ENCODE results near the gene UGT1A8.
"Not testable (repeated sequence)": the region's sequence is repeated elsewhere in the genome, so short reads cannot be mapped to it uniquely, and the experiment has no call there.

The UGT1A8 gene

DNA sequence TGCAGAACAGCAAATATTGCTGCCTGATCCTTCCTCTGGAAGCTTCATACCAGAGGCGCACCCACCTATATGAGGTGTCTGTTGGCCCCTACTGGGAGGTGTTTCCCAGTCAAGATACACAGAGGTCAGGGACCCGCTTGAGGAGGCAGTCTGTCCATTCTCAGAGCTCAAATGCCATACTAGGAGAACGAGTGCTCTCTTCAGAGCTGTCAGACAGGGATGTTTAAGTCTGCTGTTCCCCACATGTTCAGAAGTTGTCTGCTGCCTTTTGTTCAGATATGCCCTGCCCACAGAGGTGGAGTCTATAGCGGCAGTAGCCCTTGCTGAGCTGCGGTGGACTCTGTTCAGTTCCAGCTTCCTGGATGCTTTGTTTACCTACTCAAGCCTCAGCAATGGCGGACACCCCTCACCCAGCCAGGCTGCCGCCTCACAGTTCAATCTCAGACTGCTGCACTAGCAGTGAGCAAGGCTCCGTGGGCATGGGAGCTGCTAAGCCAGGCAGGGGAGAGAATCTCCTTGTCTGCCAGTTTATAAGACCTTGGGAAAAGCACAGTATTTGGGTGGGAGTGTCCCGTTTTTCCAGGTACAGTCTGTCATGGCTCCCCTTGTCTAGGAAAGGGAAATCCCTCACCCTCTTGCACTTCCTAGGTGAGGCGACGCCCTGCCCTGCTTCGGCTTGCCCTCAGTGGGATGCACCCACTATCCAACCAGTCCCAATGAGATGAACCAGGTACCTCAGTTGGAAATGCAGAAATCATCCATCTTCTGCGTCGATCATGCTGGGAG, 119.6 kb downstream of the UGT1A8 start:
- not testable (repeated sequence) for DNase-seq

DNA sequence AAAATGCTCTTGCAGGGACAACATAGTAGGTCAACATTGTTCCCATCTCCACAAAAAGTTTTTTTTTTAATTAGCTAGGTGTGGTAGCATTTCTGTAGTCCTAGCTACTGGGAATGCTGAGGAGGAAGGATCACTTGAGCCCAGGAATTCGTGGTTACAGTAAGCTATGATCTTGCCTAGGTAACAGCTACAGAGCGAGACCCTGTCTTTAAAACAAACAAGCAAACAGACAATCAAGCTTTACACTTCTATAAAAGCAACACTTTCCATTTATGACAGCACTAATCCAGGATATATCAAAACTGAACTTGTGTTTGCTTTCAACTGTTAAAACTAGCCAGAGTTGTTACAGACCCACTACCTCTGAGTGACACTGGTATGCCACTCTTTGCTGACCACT, 123.4 kb downstream of the UGT1A8 start:
- DNase-seq, result no peak

DNA sequence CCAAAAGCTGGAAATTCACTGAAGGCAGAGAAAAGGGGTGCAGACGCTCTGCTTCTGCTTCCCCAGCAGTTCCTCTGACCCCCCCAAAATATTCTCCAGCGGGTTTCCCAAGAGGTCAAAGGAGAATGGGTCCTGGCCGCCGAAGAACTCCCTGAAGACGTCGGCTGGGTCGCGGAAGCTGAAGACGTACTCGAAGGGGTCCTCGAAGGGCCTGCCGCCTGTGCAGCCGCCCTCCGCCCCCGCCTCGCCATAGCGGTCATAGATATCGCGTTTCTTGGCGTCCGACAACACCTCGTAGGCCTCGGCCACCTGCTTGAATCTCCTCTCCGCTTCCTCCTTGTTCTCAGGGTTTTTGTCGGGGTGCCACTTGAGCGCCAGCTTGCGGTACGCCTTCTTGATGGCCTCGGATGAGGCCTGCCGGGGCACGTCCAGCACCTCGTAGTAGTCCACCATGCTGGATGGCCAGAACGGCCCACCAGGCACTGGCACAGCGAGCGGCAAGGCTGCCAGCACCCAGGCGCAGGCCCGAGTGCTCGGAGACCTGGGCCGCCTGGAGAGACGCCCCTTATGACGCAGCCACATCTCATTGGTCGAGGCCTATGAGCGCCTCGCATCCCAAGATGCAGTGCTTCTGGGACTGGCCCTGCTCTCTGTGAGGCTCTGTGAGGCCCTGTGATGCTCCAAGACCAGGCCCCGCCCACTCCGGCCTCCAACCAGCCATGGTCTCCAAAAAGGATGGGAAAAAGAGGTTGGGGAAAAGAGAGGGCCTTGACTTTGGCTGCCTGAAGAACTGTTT, 126.2 kb downstream of the UGT1A8 start:
- no peak for DNase-seq

DNA sequence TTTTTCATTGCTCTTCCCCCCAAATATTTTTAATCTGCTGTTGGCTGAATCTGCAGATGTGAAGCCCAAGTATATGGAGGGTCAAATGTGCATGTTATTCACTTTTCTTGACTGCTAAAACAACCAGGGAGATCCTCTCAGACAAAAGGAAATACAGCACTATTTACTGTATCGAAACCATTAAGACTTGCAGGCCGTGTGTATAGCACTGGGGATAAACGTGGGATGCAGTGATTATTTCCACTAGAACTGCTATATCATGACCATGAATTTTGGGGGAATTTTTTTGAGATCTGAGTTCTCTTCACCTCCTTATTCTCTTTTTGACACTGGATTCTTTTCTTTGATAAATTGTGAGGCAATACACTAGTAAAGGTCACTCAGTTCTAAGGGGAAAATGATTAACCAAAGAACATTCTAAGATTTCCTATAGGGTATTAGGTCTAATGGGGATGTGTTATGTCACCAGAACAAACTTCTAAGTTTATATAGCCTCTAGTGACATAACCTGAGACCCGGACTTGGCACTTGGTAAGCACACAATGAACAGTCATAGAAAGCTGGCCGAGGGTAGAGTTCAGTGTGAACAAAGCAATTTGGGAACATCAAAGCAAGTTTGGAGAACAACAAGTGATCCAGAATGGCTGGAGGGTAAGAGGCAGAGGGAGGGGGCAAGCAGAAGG, 127.8 kb downstream of the UGT1A8 start:
- no peak for DNase-seq

DNA sequence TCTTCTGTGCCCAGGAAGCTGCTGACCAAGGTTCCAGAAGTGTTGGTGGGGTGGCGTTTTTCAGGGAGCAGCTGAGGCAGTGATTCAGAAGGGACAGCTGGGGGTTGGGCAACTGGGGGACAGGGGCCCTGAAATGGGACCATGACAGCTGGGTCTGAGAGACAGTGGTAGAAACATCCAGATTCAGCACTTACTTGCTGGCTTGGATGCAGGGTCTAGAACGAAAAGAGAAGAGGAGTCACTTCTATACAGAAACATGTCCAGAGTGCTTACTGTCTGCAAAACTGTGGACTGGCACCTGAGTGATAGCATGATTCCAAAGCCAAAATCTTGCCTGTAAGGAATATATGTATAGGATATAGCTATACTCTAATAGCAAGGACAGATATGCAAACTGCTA, 128.4 kb downstream of the UGT1A8 start:
- not testable (repeated sequence) for DNase-seq

DNA sequence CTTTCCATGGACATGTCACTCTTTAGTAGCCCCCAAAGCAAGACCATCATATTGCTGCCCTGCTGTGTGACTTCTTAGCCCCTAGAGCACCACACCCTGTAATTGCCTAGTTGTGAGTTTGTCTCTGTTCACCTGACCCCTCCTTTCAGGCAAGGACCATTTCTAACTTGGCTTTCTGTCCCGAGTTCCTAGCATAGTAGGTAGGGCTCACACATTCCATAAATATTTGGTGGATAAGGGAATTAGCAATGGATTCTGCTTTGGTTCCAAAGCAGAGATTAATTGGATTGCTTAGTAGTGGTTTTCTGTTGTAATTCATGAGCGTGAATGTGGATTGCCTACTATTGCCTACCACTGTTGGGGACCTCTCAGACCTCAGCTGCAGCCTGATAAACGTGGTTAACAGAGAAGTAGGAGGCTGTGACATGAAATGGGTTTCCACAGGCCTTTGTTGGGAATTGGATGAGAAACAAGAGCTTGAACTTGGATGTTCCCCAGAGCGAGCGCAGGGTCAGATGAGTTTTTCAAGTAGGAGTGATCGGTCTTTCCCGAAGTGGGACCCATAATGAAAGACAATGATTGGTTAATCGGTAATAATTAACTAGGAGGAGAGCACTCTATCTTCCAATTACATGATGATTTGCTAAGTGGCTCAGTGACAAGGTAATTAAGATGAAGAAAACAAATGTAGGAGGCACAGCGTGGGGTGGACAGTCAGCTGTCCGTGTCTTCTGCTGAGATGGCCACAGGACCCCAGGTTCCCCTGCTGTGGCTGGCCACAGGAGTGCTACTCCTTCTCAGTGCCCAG, 129.2 kb downstream of the UGT1A8 start:
- no peak for DNase-seq

DNA sequence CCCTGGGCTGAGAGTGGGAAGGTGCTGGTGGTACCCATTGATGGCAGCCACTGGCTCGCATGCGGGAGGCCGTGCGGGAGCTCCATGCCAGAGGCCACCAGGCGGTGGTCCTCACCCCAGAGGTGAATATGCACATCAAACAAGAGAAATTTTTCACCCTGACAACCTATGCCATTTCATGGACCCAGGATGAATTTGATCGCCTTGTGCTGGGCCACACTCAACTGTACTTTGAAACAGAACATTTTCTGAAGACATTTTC, 129.8 kb downstream of the UGT1A8 start:
- DNase-seq, result no peak

DNA sequence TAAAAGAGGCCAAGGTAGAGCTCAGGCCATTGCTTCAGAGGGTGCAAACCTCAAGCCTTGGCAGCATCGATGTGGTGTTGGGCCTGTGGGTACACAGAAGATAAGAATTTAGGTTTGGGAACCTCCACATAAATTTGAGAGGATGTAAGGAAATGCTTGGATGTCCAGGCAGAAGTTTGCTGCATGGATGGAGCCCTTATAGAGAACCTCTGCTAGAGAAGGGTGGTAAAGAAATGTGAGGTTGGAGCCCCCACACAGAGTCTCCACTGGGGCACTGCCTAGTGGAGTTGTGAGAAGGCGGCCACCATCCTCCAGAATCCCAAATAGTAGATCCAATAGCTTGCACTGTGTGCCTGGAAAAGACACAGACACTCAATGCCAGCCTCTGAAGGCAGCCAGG, 133.3 kb downstream of the UGT1A8 start:
- DNase-seq, result not testable (repeated sequence)

DNA sequence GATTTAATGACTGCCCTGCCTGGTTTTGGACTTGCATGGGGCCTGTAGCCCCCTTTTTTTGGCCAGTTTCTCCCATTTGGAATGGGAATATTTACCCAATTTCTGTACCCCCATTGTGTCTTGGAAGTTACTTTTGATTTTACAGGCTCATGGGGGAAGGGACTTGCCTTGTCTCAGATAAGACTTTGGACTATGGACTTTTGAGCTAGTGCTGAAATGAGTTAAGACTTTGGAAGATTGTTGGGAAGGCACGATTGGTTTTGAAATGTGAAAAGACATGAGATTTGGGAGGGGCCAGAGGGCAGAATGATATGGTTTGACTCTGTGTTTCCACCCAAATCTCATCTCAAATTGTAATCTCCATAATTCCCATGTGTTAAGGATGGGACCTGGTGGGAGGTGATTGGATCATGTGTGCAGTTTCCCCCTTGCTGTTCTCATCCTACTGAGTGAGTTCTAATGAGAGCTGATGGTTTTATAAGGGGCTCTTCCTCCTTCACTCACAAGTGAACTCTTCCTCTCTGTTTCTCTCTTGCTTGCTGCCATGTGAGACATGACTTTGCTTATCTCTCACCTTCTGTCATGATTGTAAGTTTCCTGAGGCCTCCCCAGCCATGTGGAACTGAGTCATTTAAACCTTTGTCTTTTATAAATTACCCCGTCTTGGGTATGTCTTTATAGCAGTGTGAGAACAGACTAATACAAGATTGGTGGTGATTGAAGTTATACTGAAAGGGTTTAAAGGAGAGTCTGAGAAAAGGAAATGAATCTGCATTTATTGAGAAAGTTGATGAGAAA, 134.0 kb downstream of the UGT1A8 start:
- DNase-seq, result not testable (repeated sequence)

DNA sequence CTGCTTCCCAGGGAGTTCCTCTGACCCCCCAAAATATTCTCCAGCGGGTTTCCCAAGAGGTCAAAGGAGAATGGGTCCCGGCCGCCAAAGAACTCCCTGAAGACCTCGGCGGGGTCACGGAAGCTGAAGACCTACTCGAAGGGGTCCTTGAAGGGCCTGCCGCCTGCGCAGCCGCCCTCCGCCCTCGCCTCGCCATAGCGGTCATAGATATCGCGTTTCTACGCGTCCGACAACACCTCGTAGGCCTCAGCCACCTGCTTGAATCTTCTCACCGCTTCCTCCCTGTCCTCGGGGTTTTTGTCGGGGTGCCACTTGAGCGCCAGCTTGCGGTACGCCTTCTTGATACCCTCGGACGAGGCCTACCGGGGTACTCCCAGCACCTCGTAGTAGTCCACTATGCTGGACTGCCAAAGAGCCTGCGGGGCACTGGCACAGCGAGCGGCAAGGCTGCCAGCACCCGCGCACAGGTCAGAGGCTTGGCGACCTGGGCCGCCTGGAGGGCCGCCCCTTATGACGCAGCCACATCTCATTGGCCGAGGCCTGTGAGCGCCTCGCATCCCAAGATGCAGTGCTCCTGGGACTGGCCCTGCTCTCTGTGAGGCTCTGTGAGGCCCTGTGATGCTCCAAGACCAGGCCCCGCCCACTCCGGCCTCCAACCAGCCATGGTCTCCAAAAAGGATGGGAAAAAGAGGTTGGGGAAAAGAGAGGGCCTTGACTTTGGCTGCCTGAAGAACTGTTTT, 137.6 kb downstream of the UGT1A8 start:
- no peak for DNase-seq

DNA sequence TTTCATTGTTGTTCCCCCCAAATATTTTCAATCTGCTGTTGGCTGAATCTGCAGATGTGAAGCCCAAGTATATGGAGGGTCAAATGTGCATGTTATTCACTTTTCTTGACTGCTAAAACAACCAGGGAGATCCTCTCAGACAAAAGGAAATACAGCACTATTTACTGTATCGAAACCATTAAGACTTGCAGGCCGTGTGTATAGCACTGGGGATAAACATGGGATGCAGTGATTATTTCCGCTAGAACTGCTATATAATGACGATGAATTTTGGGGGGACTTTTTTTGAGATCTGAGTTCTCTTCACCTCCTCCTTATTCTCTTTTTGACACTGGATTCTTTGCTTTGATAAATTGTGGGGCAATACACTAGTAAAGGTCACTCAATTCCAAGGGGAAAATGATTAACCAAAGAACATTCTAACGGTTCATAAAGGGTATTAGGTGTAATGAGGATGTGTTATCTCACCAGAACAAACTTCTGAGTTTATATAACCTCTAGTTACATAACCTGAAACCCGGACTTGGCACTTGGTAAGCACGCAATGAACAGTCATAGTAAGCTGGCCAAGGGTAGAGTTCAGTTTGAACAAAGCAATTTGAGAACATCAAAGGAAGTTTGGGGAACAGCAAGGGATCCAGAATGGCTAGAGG, 139.1 kb downstream of the UGT1A8 start:
- no peak for DNase-seq

DNA sequence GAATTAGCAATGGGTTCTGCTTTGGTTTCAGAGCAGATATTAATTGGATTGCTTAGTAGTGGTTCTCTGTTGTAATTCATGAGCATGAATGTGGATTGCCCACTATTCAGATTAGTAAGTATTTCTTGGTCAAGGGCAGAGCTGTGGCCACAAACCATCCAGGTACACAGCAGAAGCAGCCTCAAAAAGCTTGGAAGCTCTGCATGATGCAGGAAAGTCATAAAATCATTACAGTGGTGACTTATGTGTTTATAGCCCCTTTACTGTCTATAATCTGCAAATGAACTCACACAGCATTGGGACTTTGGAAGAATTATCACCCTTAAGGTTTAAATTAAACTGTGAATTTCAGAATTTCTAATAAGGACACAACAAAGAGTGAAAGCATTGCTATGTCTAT, 140.7 kb downstream of the UGT1A8 start:
- no peak for DNase-seq

DNA sequence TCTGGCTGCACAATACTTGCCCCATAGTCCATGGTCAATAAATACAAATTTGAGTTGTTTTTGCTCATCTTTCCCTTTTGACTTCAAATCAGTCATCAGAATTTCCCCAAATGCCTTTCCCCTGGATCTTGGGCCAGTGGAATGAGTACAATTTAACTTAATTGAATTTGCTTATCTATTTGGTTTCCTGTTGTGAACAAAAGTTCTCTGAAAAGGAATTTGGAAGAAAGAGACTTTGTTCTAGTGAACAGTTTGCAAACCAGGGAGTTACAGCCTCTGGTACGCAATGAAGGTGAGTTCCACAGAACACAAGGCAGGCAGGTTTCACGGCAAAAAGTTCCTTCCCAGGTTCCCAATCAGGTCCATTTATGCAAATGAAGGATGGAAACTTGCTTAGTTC, 141.4 kb downstream of the UGT1A8 start:
- no peak for DNase-seq

DNA sequence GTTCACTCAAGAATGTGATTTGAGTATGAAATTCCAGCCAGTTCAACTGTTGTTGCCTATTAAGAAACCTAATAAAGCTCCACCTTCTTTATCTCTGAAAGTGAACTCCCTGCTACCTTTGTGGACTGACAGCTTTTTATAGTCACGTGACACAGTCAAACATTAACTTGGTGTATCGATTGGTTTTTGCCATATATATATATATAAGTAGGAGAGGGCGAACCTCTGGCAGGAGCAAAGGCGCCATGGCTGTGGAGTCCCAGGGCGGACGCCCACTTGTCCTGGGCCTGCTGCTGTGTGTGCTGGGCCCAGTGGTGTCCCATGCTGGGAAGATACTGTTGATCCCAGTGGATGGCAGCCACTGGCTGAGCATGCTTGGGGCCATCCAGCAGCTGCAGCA, 142.6 kb downstream of the UGT1A8 start, which contains the start of gene UGT1A1:
Gene UGT1A1, plus strand, starts transcription at position 228 of the 400 bp plus-strand sequence. Its CDS starts 18 bp downstream, at position 246.
- DNase-seq, result no peak

DNA sequence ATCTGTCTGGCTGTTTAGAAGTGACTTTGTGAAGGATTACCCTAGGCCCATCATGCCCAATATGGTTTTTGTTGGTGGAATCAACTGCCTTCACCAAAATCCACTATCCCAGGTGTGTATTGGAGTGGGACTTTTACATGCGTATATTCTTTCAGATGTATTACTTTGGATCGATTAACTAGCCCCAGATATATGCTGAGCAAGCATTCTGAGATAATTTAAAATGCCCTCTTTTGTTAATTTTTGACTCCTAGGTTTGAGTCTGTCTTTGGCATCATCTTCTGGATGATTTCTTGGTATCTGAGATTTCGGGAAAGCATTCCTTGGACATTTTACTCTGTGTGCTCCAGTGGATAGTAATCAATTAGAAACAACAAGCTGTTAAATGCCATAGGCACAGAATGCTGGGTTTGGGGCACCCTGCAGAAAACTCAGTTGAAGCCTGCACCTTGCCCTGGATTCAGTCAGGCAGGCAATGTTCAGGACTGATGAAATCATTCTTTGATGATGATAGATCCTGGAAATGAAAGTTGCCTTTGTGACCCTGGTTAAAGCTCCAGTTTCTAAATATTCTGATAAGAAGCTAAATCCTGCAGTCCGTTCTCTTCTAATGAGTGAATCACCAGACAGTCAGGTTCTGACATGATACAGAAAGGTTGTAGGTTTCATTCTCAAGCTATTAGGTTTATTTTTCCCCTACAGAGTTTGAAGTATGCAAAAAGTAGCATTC, 143.8 kb downstream of the UGT1A8 start:
- no peak for DNase-seq

DNA sequence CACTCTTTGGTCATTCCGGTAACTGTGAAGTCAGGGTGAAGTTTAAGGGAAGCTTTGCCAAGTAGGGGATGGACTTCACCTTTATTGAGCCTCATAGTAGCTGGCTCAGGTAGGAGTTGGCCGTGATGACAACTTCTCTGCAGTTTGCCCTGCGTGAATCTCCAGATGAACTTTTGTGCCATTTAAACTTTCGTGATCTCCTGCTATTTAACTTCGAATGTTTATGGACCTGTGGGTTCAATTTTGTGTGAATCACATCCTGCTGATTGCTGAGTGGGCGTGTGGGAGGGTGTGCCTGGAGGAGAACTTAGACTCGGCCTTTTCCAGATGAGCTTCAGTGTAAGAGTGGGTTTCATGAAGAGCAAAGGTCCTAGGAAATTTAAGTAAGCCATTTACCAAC, 146.8 kb downstream of the UGT1A8 start:
- DNase-seq, result no peak

DNA sequence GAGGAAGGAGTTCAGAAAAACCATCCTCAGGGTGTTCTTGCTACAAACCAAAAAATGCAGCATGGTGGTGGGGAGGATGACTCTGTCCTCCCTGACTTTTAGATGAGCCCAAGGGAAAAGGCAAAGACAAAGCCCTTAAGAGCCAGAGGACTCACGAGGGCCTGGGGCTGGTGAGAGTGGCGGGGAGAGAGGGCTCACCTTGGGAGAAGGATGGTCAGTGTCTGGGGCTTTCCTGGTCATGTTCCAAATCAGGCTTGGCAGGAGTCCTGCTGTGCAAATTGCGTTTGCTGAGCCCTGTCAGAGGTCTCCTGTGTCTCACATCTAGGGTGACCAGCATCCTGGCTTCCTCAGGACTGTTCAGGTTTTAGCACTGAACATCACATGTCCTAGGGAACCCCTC, 147.3 kb downstream of the UGT1A8 start:
- no peak for DNase-seq

DNA sequence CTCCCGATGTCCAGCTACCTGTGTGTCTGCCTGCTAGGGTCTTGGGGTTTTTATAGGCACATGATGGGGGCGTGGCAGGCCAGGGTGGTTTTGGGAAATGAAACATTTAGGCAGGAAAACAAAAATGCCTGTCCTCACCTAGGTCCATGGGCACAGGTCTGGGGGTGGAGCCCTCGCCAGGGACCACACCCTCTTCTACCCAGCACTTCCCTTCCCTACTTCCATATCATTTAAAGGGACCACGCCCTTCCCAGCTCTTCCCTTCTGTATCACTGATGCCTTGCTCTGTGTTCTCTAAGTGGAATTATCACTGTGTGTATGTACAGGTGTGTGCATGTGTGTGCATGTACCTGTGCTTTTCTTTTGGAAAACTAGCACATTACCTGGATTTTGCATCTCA, 149.0 kb downstream of the UGT1A8 start:
- no peak for DNase-seq

DNA sequence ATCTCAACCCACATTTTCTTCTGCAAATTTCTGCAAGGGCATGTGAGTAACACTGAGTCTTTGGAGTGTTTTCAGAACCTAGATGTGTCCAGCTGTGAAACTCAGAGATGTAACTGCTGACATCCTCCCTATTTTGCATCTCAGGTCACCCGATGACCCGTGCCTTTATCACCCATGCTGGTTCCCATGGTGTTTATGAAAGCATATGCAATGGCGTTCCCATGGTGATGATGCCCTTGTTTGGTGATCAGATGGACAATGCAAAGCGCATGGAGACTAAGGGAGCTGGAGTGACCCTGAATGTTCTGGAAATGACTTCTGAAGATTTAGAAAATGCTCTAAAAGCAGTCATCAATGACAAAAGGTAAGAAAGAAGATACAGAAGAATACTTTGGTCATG, 150.6 kb downstream of the UGT1A8 start:
- no peak for DNase-seq

DNA sequence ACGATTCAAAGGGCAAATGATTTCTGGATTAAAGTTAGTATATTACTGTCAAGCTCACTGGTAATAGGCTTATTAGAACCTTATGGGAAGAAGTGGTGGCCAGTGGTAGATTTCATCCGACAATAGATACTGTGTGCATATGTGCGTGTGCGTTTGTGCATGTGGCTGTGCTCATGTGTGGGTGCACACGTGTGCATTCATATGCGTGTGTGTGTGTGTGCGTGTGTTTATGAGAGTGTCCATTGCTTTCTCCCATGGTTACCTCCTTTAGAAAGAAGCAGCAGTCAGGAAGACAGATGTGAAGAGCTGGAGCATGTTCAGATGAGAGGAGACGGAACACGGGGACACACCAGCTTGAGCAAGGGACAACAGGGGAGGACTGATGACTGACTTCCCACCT, 151.8 kb downstream of the UGT1A8 start:
- no peak for DNase-seq

Measured in activated CD4-positive, alpha-beta T cell treated with anti-CD3 and anti-CD28 coated beads, Interleukin-2, amount 50 U/mL, for 16 hours (primary cell).